GM12878 (cell line): Measurements from ENCODE around the gene LYRM2. TPM values are rescaled to one million over a fixed set of nuclear protein-coding genes. Genes with fewer than 3 reads are reported as not detected.

Source experiments
- ATAC-seq: fragments of 200-7000 bp; cut with Tn5 transposase; 3 replicates; pipeline ENCODE4 v1.9.1; 2020; ENCODE audit warnings: mild to moderate bottlenecking, moderate library complexity
- BruUV-seq: library from RNA; stranded (reverse); fragments of 400-500 nt; replicated peaks from 2 replicates; lab custom pipeline; 2021; lab: Mats Ljungman, UMichigan
- CTCF ChIA-PET: fragments of 300-600 bp; sonication (Branson Sonifier 250); formaldehyde crosslinking; extraction: SDS; loops from one replicate; lab custom pipeline; 2021; ENCODE audit warnings: inconsistent platforms; lab: Yijun Ruan, JAX
- POLR2A ChIA-PET: fragments of 350-600 bp; formaldehyde crosslinking; extraction: SDS; loops from one replicate; lab custom pipeline; 2021; ENCODE audit warnings: inconsistent platforms; lab: Charles Lee
- RAD21 ChIA-PET: fragments of 300-600 bp; sonication (Branson Sonifier 250); formaldehyde crosslinking; loops from one replicate; lab custom pipeline; 2023; ENCODE audit warnings: antibody characterized with exemption; ENCODE audit not compliant: unreplicated experiment; lab: Charles Lee
- SMC1A ChIA-PET: fragments of 300-600 bp; sonication (Branson Sonifier 250); formaldehyde crosslinking; loops from one replicate; lab custom pipeline; 2023; ENCODE audit not compliant: unreplicated experiment, uncharacterized antibody; lab: Charles Lee
- DNase-seq: peaks from one replicate; pipeline ENCODE4 v3.0.0-alpha.2; 2011; ENCODE audit warnings: low read depth, low spot score
- FAIRE-seq: peaks from 3 replicates; lab custom pipeline; 2011; peaks lifted over from hg19 to GRCh38; lab: Jason Lieb, UNC
- H2AFZ ChIP-seq: 2 replicates; pipeline ENCODE4 v1.6.0; 2011; ENCODE audit warnings: low read depth, low read length, control low read depth; ENCODE audit not compliant: control insufficient read depth
- H3K27ac ChIP-seq: 2 replicates; pipeline ENCODE4 v1.5.1; 2011; ENCODE audit warnings: control low read depth; ENCODE audit not compliant: control insufficient read depth, insufficient read depth
- H3K27me3 ChIP-seq, 2 experiments: replicated peaks in 1 of 2; 2 replicates each; pipeline versions ENCODE4 v1.6.0 to v1.6.1; 2011; ENCODE audit warnings: low read length in 1 of 2; ENCODE audit not compliant: control insufficient read depth in 2 of 2, insufficient read depth in 2 of 2
- H3K36me3 ChIP-seq, 2 experiments: 2 replicates each; pipeline ENCODE4 v1.5.1; 2011; ENCODE audit warnings: low read length in 1 of 2; ENCODE audit not compliant: control insufficient read depth in 2 of 2, insufficient read depth in 2 of 2
- H3K4me1 ChIP-seq: 2 replicates; pipeline ENCODE4 v1.6.1; 2011; ENCODE audit warnings: mild to moderate bottlenecking, low read length, moderate library complexity, mixed read lengths; ENCODE audit not compliant: control insufficient read depth, insufficient read depth
- H3K4me2 ChIP-seq: 2 replicates; pipeline ENCODE4 v1.6.0; 2011; ENCODE audit warnings: control low read depth; ENCODE audit not compliant: control insufficient read depth, insufficient read depth
- H3K4me3 ChIP-seq: fragments of 200-600 bp; sonication (generic); 2 replicates; pipeline ENCODE4 v1.5.1; 2016
- H3K79me2 ChIP-seq: 2 replicates; pipeline ENCODE4 v1.6.0; 2011; ENCODE audit warnings: low read length; ENCODE audit not compliant: control insufficient read depth, insufficient read depth
- H3K9ac ChIP-seq: 2 replicates; pipeline ENCODE4 v1.8.0; 2011; ENCODE audit warnings: low read length, control low read depth, mixed read lengths; ENCODE audit not compliant: control insufficient read depth, insufficient read depth
- H3K9me3 ChIP-seq: replicated peaks from 3 replicates; pipeline ENCODE4 v1.5.1; 2011; ENCODE audit warnings: mild to moderate bottlenecking, low read length; ENCODE audit not compliant: control insufficient read depth, insufficient read depth
- H4K20me1 ChIP-seq: 2 replicates; pipeline ENCODE4 v1.6.0; 2011; ENCODE audit not compliant: control insufficient read depth, insufficient read depth
- BMI1 ChIP-seq: fragments of 450-650 bp; IDR thresholded peaks from 2 replicates; pipeline ENCODE4 v1.6.1; 2016; ENCODE audit warnings: mild to moderate bottlenecking, moderate library complexity, borderline replicate concordance
- CREB1 ChIP-seq: IDR thresholded peaks from 2 replicates; pipeline ENCODE4 v1.6.1; 2012; ENCODE audit warnings: low read depth, mild to moderate bottlenecking, inconsistent platforms
- E2F8 ChIP-seq: fragments of 450-650 bp; IDR thresholded peaks from 2 replicates; pipeline ENCODE4 v1.6.1; 2018; ENCODE audit warnings: mild to moderate bottlenecking, low read depth, moderate library complexity; ENCODE audit not compliant: partially characterized antibody
- ESRRA ChIP-seq: IDR thresholded peaks from 2 replicates; pipeline ENCODE4 v1.6.1; 2012; ENCODE audit warnings: mild to moderate bottlenecking, low read length, improper control_type of control experiment
- ETV6 ChIP-seq, 2 experiments: fragments of 450-650 bp in 1 of 2; IDR thresholded peaks in 1 of 2; conservative IDR thresholded peaks in 1 of 2; 2 replicates each; pipeline ENCODE4 v1.6.1; 2014; ENCODE audit warnings: antibody characterized with exemption in 1 of 2, borderline replicate concordance in 1 of 2, low read depth in 1 of 2, mild to moderate bottlenecking in 1 of 2, moderate library complexity in 1 of 2
- FOXK2 ChIP-seq: fragments of 450-650 bp; IDR thresholded peaks from 2 replicates; pipeline ENCODE4 v1.6.1; 2017; ENCODE audit warnings: mild to moderate bottlenecking, moderate library complexity
- HCFC1 ChIP-seq: fragments of 150-350 bp; IDR thresholded peaks from 2 replicates; pipeline ENCODE4 v1.6.1; 2014; ENCODE audit warnings: low read length
- KLF5 ChIP-seq: fragments of 450-650 bp; IDR thresholded peaks from 2 replicates; pipeline ENCODE4 v1.6.1; 2014; ENCODE audit warnings: mild to moderate bottlenecking; ENCODE audit not compliant: partially characterized antibody
- NBN ChIP-seq: fragments of 450-650 bp; IDR thresholded peaks from 2 replicates; pipeline ENCODE4 v1.6.1; 2016
- NR2C2 ChIP-seq: IDR thresholded peaks from 2 replicates; pipeline ENCODE4 v1.6.1; 2011; ENCODE audit warnings: borderline replicate concordance, low read depth; ENCODE audit not compliant: control insufficient read depth, insufficient read length
- TCF12 ChIP-seq: IDR thresholded peaks from 2 replicates; pipeline ENCODE4 v1.6.1; 2011; ENCODE audit warnings: low read depth, mild to moderate bottlenecking, low read length
- USF2 ChIP-seq: IDR thresholded peaks from 2 replicates; pipeline ENCODE4 v1.6.1; 2011; ENCODE audit warnings: low read depth, low read length, improper control_type of control experiment, borderline replicate concordance
- WGBS: methylation state at CpG from one replicate; pipeline ENCODE4 v1.1.6; 2016; ENCODE audit warnings: low lambda C conversion rate; ENCODE audit not compliant: insufficient replicate concordance, insufficient coverage; ENCODE audit errors: missing lambda C conversion rate; 5-methylcytosine and 5-hydroxymethylcytosine counted together
- in situ Hi-C: fragments of 300-500 bp; cut with MboI; formaldehyde crosslinking; loops from 9 replicates; pipeline ENCODE4 v1.14.3; 2018; ENCODE audit warnings: mixed read lengths
- intact Hi-C: fragments of 100-400 bp; cut with micrococcal nuclease; formaldehyde crosslinking; loops from one replicate; pipeline ENCODE4 v1.14.2; 2022; ENCODE audit not compliant: unreplicated experiment
- polyA plus RNA-seq, 11 experiments: library from polyadenylated mRNA; depleted of rRNA in 4 of 11; unstranded in 6 of 11; stranded (reverse) in 5 of 11; fragments of >200 nt; fragmentation: Nextera tagmentation in 4 of 11; fragmentation: Illumina TruSeq in 1 of 11; extraction: Ambion mirVana in 4 of 11; extraction: Trizol in 1 of 11; gene quantifications; 1 replicate in 1 of 11; 2 replicates in 10 of 11; pipeline versions ENCODE4 v1.2.1 to v1.2.3, GENCODE V29; 2011 to 2016; ENCODE audit warnings: inconsistent platforms in 2 of 11, missing spikeins in 2 of 11, low read depth in 1 of 11
- total RNA-seq, 4 experiments: library from RNA; depleted of rRNA in 3 of 4; stranded (reverse); fragments of >200 nt in 3 of 4; fragmentation: Illumina TruSeq in 1 of 4; extraction: Trizol in 1 of 4; gene quantifications; 2 replicates each; pipeline versions ENCODE4 v1.2.1 to v1.2.3, GENCODE V29; 2013 to 2021

LYRM2 gene
- total and polyA plus RNA-seq, 10 of the 15 experiments (the other 5 are each of a cell fraction or from before 2014, with no cell fraction given): 17.2 to 75.0 (median 30.9) TPM

- intact Hi-C loops: no loop called here
- Histone ChIP-seq H3K4me3 (no peak overlapping the region), H4K20me1 (no peaks in the 10 kb centered on the region), H3K79me2 (no peaks in the 10 kb centered on the region), H3K27ac (no peak overlapping the region), H3K9me3 (no peaks in the 10 kb centered on the region), H3K27me3 (peaks cover 0 to 3% of the 10 kb centered on the region in 2 experiments; a peak in 2 of 4 replicates), H3K9ac (no peak overlapping the region), H3K4me1 (no peaks in the 10 kb centered on the region), H2AFZ (no peak overlapping the region), H3K4me2 (no peak overlapping the region), H3K36me3 (no peaks in the 10 kb centered on the region)
- POLR2A ChIA-PET: no interaction called here
- FAIRE-seq (no peak), DNase-seq (no peak), ATAC-seq (no peak)
- no TSS peak for BruUV-seq
- in situ Hi-C loops: no loop called here
- SMC1A ChIA-PET: interaction anchor here (1.1 kb wide), 1 partner anchor 10 kb away, joined by 4 read pairs; no protein-coding TSS in a partner anchor
- CTCF ChIA-PET: interaction anchor here (0.9 kb wide), 1 partner anchor 42 kb away, joined by 3 read pairs; no protein-coding TSS in a partner anchor
- RAD21 ChIA-PET: no interaction called here
- 49% methylated on average over 10 of the region's 10 CpGs for WGBS
- TF ChIP-seq CREB1 (no peak), NR2C2 (no peak)
These were observed 72.3 kb downstream of the LYRM2 start for GRCh38 chr6:89566008-89566800.

- H3K9me3 ChIP-seq: no peaks in the 10 kb centered on the region
- ChIA-PET RAD21 (no interaction called here), POLR2A (no interaction called here), SMC1A (no interaction called here), CTCF (interaction anchor here (0.6 kb wide), 1 partner anchor 823 kb away, joined by 3 read pairs; no protein-coding TSS in a partner anchor)
- H3K4me2 ChIP-seq: no peak overlapping the region
- 20% methylated on average over 8 of the region's 8 CpGs for WGBS
- H3K9ac ChIP-seq: no peak overlapping the region
- H2AFZ ChIP-seq: no peak overlapping the region
- H3K27me3 ChIP-seq: peaks cover 0 to 3% of the 10 kb centered on the region in 2 experiments; a peak in 2 of 4 replicates
- H4K20me1 ChIP-seq: no peaks in the 10 kb centered on the region
- FAIRE-seq: no peak
- BruUV-seq: no TSS peak
- no peak for DNase-seq
- in situ Hi-C loops: no loop called here
- H3K4me1 ChIP-seq: no peaks in the 10 kb centered on the region
- no peak for ATAC-seq
- intact Hi-C loops: no loop called here
- H3K27ac ChIP-seq: no peak overlapping the region
- no peaks in the 10 kb centered on the region for H3K36me3 ChIP-seq
- H3K79me2 ChIP-seq: no peaks in the 10 kb centered on the region
- H3K4me3 ChIP-seq: no peak overlapping the region
- TF ChIP-seq TCF12: no peak
- TF ChIP-seq USF2: no peak
- TF ChIP-seq ESRRA: no peak
- no peak for TF ChIP-seq HCFC1
- TF ChIP-seq NBN: no peak
- TF ChIP-seq E2F8: no peak
- no peak for TF ChIP-seq ETV6 (conservative IDR thresholded peaks at IDR 0.05 in 1 of 2, IDR thresholded peaks at IDR 0.05 in 1 of 2; ENCODE audit: borderline replicate concordance in 1 of 2, low read depth in 1 of 2)
- no peak for TF ChIP-seq BMI1
- no peak for TF ChIP-seq KLF5
- TF ChIP-seq FOXK2: no peak
These were observed 73.7 kb downstream of the LYRM2 start for GRCh38 chr6:89564752-89565427.
